WERI-Rb-1 (cell line): ENCODE measurements around the gene RET.

Experiments used
- DNase-seq: peaks from one replicate; pipeline ENCODE4 v3.0.0-alpha.2; 2020
- H3K27ac ChIP-seq: fragments of 250-450 bp; sonication (Bioruptor Pico); 2 replicates; pipeline ENCODE4 v1.5.1; 2020; ENCODE audit warnings: mild to moderate bottlenecking, moderate library complexity
- H3K27me3 ChIP-seq: fragments of 250-450 bp; sonication (Bioruptor Pico); 2 replicates; pipeline ENCODE4 v1.5.1; 2021; ENCODE audit warnings: mild to moderate bottlenecking, low read depth, moderate library complexity; ENCODE audit not compliant: insufficient read depth, severe bottlenecking
- H3K36me3 ChIP-seq: fragments of 250-450 bp; sonication (Bioruptor Pico); 2 replicates; pipeline ENCODE4 v1.5.1; 2020; ENCODE audit warnings: mild to moderate bottlenecking, moderate library complexity
- H3K4me3 ChIP-seq: 2 replicates; pipeline ENCODE4 v1.5.1; 2011; ENCODE audit warnings: low read depth, mild to moderate bottlenecking, control low read depth, low read length
- H3K9me3 ChIP-seq: fragments of 250-450 bp; sonication (Bioruptor Pico); 2 replicates; pipeline ENCODE4 v1.5.1; 2021; ENCODE audit warnings: mild to moderate bottlenecking, moderate library complexity; ENCODE audit not compliant: severe bottlenecking
- TF ChIP-seq, protein P1 (sequence below): IDR thresholded peaks from 2 replicates; pipeline ENCODE4 v1.5.1; 2011; ENCODE audit warnings: low read depth, mild to moderate bottlenecking, control low read depth, inconsistent platforms, low read length

Gene RET

DNA sequence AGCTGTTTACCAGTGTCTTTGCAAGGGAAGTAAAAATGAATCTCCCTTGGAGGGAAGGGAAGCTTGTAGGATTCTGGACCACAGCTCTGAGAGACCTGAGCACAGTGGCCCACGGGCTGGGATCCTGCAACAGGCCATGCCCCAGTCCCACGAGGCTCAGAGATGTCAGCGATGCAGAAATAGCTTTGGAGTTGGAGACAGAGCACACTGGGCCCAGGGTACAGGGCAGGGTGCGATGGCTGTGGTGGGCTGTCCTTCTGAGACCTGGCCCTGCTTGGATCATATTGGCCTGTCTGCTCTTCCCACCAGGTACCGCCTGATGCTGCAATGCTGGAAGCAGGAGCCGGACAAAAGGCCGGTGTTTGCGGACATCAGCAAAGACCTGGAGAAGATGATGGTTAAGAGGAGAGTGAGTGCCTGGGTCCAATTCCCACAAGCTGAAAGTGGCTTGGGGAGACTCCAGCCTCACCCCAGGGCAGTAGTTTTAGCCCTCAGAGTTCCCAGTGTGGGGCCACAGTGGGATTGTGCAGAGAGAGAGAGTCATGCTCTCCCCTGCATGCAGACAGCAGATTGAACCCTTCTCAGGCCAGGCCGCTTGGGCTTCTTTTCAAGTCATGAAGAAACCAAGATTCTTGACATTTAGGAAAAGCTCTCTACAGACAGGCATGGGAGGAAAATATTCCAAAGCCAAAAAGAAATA lies 47.9 kb downstream of the RET start:
- Histone ChIP-seq H3K9me3 (no peaks in the 10 kb centered on the region), H3K36me3 (no peaks in the 10 kb centered on the region), H3K27ac (no peak overlapping the region), H3K27me3 (peaks cover 82% of the 10 kb centered on the region), H3K4me3 (no peak overlapping the region)
- peak; percentile 1 for DNase-seq
- TF ChIP-seq, protein P1, sequence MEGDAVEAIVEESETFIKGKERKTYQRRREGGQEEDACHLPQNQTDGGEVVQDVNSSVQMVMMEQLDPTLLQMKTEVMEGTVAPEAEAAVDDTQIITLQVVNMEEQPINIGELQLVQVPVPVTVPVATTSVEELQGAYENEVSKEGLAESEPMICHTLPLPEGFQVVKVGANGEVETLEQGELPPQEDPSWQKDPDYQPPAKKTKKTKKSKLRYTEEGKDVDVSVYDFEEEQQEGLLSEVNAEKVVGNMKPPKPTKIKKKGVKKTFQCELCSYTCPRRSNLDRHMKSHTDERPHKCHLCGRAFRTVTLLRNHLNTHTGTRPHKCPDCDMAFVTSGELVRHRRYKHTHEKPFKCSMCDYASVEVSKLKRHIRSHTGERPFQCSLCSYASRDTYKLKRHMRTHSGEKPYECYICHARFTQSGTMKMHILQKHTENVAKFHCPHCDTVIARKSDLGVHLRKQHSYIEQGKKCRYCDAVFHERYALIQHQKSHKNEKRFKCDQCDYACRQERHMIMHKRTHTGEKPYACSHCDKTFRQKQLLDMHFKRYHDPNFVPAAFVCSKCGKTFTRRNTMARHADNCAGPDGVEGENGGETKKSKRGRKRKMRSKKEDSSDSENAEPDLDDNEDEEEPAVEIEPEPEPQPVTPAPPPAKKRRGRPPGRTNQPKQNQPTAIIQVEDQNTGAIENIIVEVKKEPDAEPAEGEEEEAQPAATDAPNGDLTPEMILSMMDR = no peak

DNA sequence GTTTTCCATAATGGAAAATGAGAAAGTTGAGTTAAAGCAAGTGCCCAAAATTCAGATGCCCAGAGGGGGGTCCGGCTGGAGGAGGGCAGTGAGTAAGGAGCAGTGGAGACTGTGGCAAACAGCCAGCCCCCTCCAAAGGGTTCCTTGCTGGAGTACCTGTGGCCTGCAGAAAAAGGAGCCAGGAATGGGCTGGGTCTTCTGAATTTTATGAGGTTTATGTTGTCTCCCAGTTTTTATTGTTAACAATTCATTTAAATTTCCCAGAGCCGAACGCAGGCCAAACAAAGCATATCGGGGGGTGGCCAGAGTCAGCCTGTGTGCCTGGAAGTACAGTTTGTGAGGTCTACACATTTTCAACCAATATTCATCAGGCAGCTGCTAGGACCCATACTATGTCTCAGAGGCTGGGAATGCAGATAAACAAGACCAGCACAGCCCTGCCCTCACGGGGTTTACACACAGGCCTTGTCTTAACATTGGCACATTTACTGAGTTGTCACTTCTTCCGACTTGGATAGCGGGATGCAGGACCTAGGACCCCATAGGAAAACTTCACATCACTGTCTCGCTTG lies 48.5 kb downstream of the RET start:
- peak; percentile 0 for DNase-seq
- H3K36me3 ChIP-seq = no peaks in the 10 kb centered on the region
- H3K4me3 ChIP-seq = no peak overlapping the region
- no peaks in the 10 kb centered on the region for H3K9me3 ChIP-seq
- no peak overlapping the region for H3K27ac ChIP-seq
- TF ChIP-seq, protein P1 = no peak
- H3K27me3 ChIP-seq = peaks cover 77% of the 10 kb centered on the region

DNA sequence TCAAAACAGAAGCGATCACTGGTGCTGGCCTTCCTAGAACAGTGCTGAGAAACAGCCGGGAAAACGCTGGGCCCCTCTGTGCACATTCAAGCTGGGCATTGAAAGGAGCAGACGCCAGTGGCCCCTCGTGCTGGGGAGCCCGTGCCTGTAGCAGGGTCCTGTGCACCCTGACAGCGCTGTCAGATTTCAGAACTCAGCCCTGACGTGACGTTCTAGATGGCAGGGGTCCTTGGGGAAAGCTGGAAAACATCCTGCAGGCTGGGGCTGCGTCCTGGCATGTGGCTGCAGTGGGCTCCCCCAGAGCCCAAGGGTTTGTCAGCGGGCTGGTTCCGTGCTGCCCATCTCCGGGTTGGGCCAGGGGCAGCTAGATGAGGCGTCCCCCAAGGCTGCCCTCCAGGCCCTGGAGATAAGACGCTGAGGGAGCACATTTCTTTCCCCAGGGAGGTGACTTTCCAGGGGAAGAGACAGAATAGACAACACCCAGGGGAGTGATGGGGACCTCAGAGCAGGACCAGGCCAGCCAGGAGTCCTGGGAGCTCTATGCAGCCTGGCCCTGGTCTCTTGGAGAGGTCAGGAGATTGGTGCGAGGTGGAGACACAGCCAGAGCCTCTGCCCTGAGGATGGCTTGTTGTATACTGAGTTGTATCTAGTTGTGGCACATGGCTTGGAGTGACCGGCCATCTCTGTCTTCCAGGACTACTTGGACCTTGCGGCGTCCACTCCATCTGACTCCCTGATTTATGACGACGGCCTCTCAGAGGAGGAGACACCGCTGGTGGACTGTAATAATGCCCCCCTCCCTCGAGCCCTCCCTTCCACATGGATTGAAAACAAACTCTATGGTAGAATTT lies 49.2 kb downstream of the RET start:
- Histone ChIP-seq H3K27ac (no peak overlapping the region), H3K36me3 (no peaks in the 10 kb centered on the region), H3K4me3 (no peak overlapping the region), H3K27me3 (peaks cover 81% of the 10 kb centered on the region), H3K9me3 (no peaks in the 10 kb centered on the region)
- no peak for DNase-seq
- TF ChIP-seq, protein P1 = no peak

DNA sequence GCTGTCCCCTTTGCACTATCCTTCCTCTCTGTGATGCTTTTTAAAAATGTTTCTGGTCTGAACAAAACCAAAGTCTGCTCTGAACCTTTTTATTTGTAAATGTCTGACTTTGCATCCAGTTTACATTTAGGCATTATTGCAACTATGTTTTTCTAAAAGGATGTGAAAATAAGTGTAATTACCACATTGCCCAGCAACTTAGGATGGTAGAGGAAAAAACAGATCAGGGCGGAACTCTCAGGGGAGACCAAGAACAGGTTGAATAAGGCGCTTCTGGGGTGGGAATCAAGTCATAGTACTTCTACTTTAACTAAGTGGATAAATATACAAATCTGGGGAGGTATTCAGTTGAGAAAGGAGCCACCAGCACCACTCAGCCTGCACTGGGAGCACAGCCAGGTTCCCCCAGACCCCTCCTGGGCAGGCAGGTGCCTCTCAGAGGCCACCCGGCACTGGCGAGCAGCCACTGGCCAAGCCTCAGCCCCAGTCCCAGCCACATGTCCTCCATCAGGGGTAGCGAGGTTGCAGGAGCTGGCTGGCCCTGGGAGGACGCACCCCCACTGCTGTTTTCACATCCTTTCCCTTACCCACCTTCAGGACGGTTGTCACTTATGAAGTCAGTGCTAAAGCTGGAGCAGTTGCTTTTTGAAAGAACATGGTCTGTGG lies 50.0 kb downstream of the RET start:
- TF ChIP-seq, protein P1 = no peak
- Histone ChIP-seq H3K27ac (no peak overlapping the region), H3K27me3 (peaks cover 86% of the 10 kb centered on the region), H3K4me3 (no peak overlapping the region), H3K36me3 (no peaks in the 10 kb centered on the region), H3K9me3 (no peaks in the 10 kb centered on the region)
- no peak for DNase-seq

DNA sequence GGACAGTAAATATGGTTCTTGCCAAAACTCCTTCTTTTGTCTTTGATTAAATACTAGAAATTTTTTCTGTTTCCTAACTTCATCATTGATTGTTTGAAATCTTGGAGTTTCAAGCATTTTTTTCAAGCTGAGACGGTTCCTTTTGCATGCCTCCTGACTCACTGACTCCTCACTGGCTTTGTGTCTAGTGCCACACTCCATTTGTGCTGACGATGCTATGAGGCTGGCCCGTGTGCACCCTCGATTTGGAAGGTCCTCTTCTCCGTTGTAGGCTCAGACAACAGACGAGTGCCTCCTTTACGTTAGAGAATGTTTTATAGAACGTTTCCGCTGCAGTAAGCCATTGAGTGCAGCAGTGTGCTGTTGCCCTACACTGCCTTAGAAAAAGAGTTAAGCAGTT lies 50.6 kb downstream of the RET start:
- TF ChIP-seq, protein P1 = no peak
- Histone ChIP-seq H3K27me3 (peaks cover 82% of the 10 kb centered on the region), H3K9me3 (no peaks in the 10 kb centered on the region), H3K27ac (no peak overlapping the region), H3K4me3 (no peak overlapping the region), H3K36me3 (no peaks in the 10 kb centered on the region)
- DNase-seq = no peak
